PC-3 (cell line): ENCODE measurements around the gene TSPAN12. TPM values are rescaled to one million over a fixed set of nuclear protein-coding genes. Genes with fewer than 3 reads are reported as not detected.
"Not testable (repeated sequence)": the region's sequence is repeated elsewhere in the genome, so short reads cannot be mapped to it uniquely, and the experiment has no call there.

ENCODE experiments used
- ATAC-seq: fragments of 200-7000 bp; cut with Tn5 transposase; 2 replicates; pipeline ENCODE4 v1.9.1; 2020; ENCODE audit warnings: mild to moderate bottlenecking, moderate library complexity
- BruUV-seq: library from RNA; stranded (reverse); fragments of 400-500 nt; replicated peaks from 2 replicates; lab custom pipeline; 2021; lab: Mats Ljungman, UMichigan
- CTCF ChIA-PET: fragments of 300-600 bp; sonication (Branson Sonifier 250); formaldehyde crosslinking; loops from one replicate; lab custom pipeline; 2022; ENCODE audit warnings: antibody characterized with exemption; lab: Charles Lee
- POLR2A ChIA-PET: fragments of 300-600 bp; sonication (Branson Sonifier 250); formaldehyde crosslinking; loops from one replicate; lab custom pipeline; 2022; ENCODE audit warnings: antibody characterized with exemption; ENCODE audit not compliant: unreplicated experiment; lab: Charles Lee
- DNase-seq: peaks from one replicate; pipeline ENCODE4 v3.0.0-alpha.2; 2015
- H2AFZ ChIP-seq: fragments of 300-600 bp; sonication (generic); 2 replicates; pipeline ENCODE4 v1.6.0; 2016; ENCODE audit warnings: antibody characterized with exemption, low read length
- H3F3A ChIP-seq: fragments of 300-600 bp; sonication (generic); one replicate; pipeline ENCODE4 v1.6.0; 2017; ENCODE audit warnings: antibody characterized with exemption, low read length, control low read depth, mild to moderate bottlenecking; ENCODE audit not compliant: unreplicated experiment
- H3K27ac ChIP-seq: fragments of 300-600 bp; sonication (generic); 2 replicates; pipeline ENCODE4 v1.5.1; 2016; ENCODE audit warnings: mild to moderate bottlenecking, low read length
- H3K27me3 ChIP-seq: fragments of 300-600 bp; sonication (generic); 2 replicates; pipeline ENCODE4 v1.6.1; 2016; ENCODE audit warnings: low read length, mixed read lengths
- H3K36me3 ChIP-seq: fragments of 300-600 bp; sonication (generic); 2 replicates; pipeline ENCODE4 v1.6.1; 2016; ENCODE audit warnings: low read depth, mixed run types, low read length, mixed read lengths
- H3K4me1 ChIP-seq: fragments of 300-600 bp; sonication (generic); 2 replicates; pipeline ENCODE4 v1.5.1; 2016; ENCODE audit warnings: low read length; ENCODE audit not compliant: insufficient read depth
- H3K4me2 ChIP-seq: fragments of 300-600 bp; sonication (generic); 2 replicates; pipeline ENCODE4 v1.6.0; 2016; ENCODE audit warnings: low read length
- H3K4me3 ChIP-seq: fragments of 300-600 bp; sonication (generic); 2 replicates; pipeline ENCODE4 v1.5.1; 2016; ENCODE audit warnings: mild to moderate bottlenecking, low read length, mixed read lengths
- H3K79me2 ChIP-seq: fragments of 300-600 bp; sonication (generic); 2 replicates; pipeline ENCODE4 v1.6.1; 2017; ENCODE audit warnings: low read length, mixed read lengths
- H3K9ac ChIP-seq: fragments of 300-600 bp; sonication (generic); 2 replicates; pipeline ENCODE4 v1.6.0; 2016; ENCODE audit warnings: mild to moderate bottlenecking, low read length
- H3K9me2 ChIP-seq: fragments of 300-600 bp; sonication (generic); replicated peaks from 2 replicates; pipeline ENCODE4 v1.6.1; 2016; ENCODE audit warnings: mixed run types, low read length, mixed read lengths
- H3K9me3 ChIP-seq: fragments of 300-600 bp; sonication (generic); 2 replicates; pipeline ENCODE4 v1.6.1; 2016; ENCODE audit warnings: low read length, mixed read lengths
- H4K20me1 ChIP-seq: fragments of 300-600 bp; sonication (generic); 2 replicates; pipeline ENCODE4 v1.6.1; 2016; ENCODE audit warnings: low read length, mixed read lengths
- CTCF ChIP-seq: fragments of 300-600 bp; sonication (generic); conservative IDR thresholded peaks from 2 replicates; pipeline ENCODE4 v1.5.1; 2017; ENCODE audit warnings: antibody characterized with exemption, low read depth, mild to moderate bottlenecking, low read length
- EZH2 ChIP-seq: fragments of 300-600 bp; sonication (generic); IDR thresholded peaks from one replicate; pipeline ENCODE4 v1.6.1; 2017; ENCODE audit warnings: antibody characterized with exemption, mild to moderate bottlenecking, low read length; ENCODE audit not compliant: unreplicated experiment
- EZH2phosphoT487 ChIP-seq: fragments of 300-600 bp; sonication (generic); IDR thresholded peaks from 2 replicates; pipeline ENCODE4 v1.6.1; 2018; ENCODE audit warnings: mild to moderate bottlenecking, antibody characterized with exemption, low read length, borderline replicate concordance
- intact Hi-C: fragments of 100-400 bp; cut with micrococcal nuclease; formaldehyde crosslinking; loops from 2 replicates; pipeline ENCODE4 v1.9.0; 2023
- total RNA-seq: library from RNA; depleted of rRNA; stranded (reverse); fragments of >200 nt; gene quantifications from 2 replicates; pipeline ENCODE4 v1.2.3, GENCODE V29; 2014

TSPAN12 gene
- total RNA-seq, 1 experiment from 2014 or later, result 8.3 TPM

- POLR2A ChIA-PET, result no interaction called here
Measured at GRCh38 chr7:120783721-120784120, 74.2 kb downstream of the TSPAN12 start.

GRCh38 chr7:120783273-120783672, 74.7 kb downstream of the TSPAN12 start:
- Histone ChIP-seq H3K4me1 (no peaks in the 10 kb centered on the region), H4K20me1 (no peaks in the 10 kb centered on the region), H2AFZ (no peak overlapping the region), H3K9ac (no peak overlapping the region), H3K9me2 (no peaks in the 10 kb centered on the region), H3K36me3 (no peaks in the 10 kb centered on the region), H3K27me3 (no peaks in the 10 kb centered on the region), H3K9me3 (no peaks in the 10 kb centered on the region), H3K27ac (no peak overlapping the region), H3K79me2 (no peaks in the 10 kb centered on the region), H3K4me2 (no peak overlapping the region), H3K4me3 (no peak overlapping the region), H3F3A (no peaks in the 10 kb centered on the region)
- DNase-seq, result no peak
- intact Hi-C loops, result no loop called here
- TF ChIP-seq EZH2phosphoT487, result no peak
- TF ChIP-seq EZH2, result no peak
- TF ChIP-seq CTCF, result no peak
- CTCF ChIA-PET, result no interaction called here
- no peak for ATAC-seq
- BruUV-seq, result no TSS peak
- POLR2A ChIA-PET, result interaction anchor here (0.6 kb wide), 1 partner anchor 1013 kb away, joined by 3 read pairs; no protein-coding TSS in a partner anchor

More at GRCh38 chr7:120783721-120784120, 74.2 kb downstream of the TSPAN12 start:
- no peak overlapping the region for H3K4me2 ChIP-seq
- H4K20me1 ChIP-seq, result no peaks in the 10 kb centered on the region
- ATAC-seq (no peak), DNase-seq (no peak)
- TF ChIP-seq CTCF, result no peak
- no peak for TF ChIP-seq EZH2phosphoT487
- TF ChIP-seq EZH2, result no peak
- no TSS peak for BruUV-seq
- intact Hi-C loops, result no loop called here
- no peaks in the 10 kb centered on the region for H3K27me3 ChIP-seq
- no peaks in the 10 kb centered on the region for H3K79me2 ChIP-seq
- no peaks in the 10 kb centered on the region for H3F3A ChIP-seq
- no peaks in the 10 kb centered on the region for H3K9me2 ChIP-seq
- CTCF ChIA-PET, result no interaction called here
- no peaks in the 10 kb centered on the region for H3K36me3 ChIP-seq
- no peak overlapping the region for H2AFZ ChIP-seq
- no peaks in the 10 kb centered on the region for H3K4me1 ChIP-seq
- H3K9ac ChIP-seq, result no peak overlapping the region
- H3K27ac ChIP-seq, result no peak overlapping the region
- no peak overlapping the region for H3K4me3 ChIP-seq
- H3K9me3 ChIP-seq, result no peaks in the 10 kb centered on the region

GRCh38 chr7:120781924-120782323, 76.0 kb downstream of the TSPAN12 start:
- H3K36me3 ChIP-seq, H2AFZ ChIP-seq, H3K79me2 ChIP-seq, H3K9me2 ChIP-seq, H4K20me1 ChIP-seq, H3K4me2 ChIP-seq, H3K27ac ChIP-seq, POLR2A ChIA-PET, ATAC-seq, H3K4me3 ChIP-seq, H3F3A ChIP-seq, H3K9me3 ChIP-seq, H3K9ac ChIP-seq, intact Hi-C loops, DNase-seq, H3K27me3 ChIP-seq, BruUV-seq, CTCF ChIA-PET, H3K4me1 ChIP-seq: not testable (repeated sequence)
